Kidney capillary endothelial cell (primary cell): ENCODE measurements around the gene RIC3.

Experiments
- DNase-seq: peaks from one replicate; pipeline ENCODE4 v3.0.0-alpha.2; 2018; ENCODE audit warnings: low spot score

The RIC3 gene

DNA sequence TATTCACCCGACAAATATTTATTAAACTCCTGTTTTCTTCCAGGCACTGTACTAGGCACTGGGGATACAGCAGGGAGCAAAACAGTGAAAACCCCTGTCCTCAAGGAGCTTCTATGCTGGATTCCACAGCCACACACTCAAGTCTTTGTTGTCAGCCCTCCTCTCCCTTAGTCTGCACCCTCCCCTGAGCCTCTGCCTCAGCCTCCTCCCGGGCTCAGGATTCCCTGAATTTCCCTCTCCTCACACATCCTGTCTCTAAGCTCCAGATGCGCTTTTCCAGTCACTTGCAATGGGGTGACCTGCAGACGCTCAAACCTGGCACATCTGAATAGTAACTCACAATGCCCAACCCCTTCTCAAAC is 101.3 kb downstream of the RIC3 start:
- no peak for DNase-seq

DNA sequence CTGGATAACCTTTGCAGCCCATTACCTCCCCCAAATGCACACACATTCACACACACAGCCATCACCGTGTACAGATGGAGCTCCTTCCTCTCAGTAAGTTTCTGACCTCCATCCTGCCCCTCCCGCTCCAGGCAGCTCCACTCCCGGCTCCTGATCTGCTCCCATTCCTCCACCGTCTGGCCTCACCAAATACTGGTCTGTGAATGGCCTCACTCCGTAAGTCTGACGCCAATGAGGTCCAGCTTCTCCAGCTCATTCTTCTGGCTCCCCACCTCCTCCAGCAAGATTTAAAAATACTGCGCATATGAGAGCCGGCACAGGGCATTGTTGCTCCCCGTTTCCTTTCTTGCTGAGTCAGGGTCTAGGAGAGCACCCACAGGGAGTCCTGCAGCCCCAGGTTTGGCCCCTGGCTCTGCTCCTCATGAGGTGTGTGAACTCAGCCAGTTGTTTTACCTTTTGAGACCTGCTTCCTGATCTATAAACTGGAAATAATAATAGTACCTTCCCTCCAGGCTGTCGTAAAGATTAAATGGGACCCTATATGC is 101.8 kb downstream of the RIC3 start:
- no peak for DNase-seq

DNA sequence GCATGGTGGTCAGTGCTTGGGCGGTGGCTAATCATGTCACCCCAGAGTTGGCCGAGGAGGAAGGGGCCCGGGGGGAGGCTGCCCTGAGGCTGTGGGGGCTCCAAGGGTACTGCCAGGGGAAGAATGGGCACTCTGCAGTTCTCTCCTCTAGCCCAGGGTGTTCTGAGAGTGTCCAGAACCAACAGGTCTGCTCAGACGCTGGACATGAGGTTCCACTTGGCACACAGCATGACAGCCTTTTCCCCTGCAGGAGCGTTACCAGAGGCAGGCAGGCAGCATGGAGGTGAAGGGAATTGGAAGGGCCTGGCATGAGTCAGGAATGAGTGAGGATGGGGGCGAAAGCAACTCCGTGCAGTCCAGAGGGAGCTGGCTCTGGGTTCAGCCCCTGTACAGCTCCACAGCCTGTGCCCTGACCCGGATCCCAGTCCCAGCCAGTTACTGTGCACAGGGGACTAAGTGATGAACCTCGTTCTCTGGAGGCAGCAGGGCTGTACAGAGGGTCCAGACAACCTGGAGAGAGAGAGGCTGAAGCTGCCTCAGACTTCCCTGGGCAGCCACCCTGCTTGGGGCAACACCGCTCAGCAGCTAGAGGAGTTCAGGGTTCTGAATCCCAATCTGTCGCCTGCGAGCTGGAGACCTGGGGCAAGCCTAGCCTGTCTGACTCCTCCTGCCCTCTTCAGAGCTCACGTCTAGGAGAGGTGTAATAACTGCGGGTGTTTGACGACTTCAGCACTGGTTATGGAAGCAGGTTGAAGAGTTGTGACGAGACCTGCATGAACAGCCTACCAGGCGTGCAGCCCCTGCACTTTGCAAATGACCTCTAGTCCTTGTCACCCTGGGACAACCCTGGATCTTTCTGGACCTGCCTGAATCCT is 102.6 kb downstream of the RIC3 start:
- no peak for DNase-seq

DNA sequence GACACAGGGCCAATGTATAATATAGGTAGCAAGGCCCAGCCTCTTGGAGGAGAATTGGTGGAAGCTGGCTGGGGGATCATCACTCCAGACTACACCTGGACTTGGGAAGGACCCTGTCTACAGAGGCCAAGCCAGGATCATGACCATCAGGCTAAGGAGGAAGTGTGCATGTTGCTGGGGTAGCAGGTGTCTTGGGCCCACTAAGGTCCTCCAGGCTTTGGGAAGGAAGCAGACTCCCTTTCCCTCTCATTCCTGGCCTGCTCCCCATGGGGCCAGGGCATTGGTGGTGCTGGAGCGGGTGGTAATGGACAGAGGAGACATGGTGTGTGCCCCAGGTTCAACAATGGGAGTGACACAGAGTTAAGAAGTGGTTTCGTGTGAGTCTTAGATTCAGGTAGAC is 103.8 kb downstream of the RIC3 start:
- DNase-seq = no peak

DNA sequence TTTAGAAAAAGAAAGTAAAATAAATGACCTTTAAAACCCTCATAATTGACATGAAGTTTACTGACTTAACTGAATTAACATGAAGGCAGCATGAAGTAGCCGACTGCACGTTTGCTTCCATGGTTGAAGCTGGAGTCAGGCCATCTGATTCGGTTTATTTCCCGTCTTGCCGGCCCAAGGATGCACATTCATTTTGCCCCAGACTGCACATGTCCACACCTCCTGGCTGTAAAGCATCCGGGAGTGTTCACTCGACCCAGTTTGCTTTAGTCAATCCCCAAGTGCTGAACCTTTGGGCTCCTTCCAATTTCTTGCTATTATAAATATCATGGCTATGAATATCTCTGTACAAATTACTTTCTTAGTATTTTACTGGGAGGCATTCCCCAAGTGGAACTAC is 105.5 kb downstream of the RIC3 start:
- DNase-seq = no peak

DNA sequence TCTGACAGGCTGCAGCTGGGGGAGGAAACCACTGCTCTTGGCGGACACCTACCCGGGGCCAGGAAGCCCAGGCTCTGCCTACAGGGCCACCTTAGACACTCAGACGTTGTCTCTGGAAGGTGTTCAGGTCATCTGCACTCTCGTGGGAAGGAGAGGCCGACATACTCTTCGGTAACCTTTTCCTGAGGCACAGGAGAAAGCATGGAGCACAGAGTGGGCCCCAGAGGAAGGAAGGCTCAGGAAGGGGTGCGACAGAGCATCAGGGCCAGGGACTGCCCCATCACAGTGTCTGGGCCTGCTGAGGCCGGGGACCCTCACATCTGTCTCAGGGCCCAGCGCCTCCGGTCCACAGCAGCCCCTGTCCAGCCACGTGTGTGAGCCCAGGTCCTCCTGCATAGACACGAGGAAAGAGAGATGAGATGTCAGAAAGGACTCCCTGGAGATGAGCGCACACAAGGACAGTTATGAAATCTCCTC is 106.0 kb downstream of the RIC3 start:
- DNase-seq = no peak

DNA sequence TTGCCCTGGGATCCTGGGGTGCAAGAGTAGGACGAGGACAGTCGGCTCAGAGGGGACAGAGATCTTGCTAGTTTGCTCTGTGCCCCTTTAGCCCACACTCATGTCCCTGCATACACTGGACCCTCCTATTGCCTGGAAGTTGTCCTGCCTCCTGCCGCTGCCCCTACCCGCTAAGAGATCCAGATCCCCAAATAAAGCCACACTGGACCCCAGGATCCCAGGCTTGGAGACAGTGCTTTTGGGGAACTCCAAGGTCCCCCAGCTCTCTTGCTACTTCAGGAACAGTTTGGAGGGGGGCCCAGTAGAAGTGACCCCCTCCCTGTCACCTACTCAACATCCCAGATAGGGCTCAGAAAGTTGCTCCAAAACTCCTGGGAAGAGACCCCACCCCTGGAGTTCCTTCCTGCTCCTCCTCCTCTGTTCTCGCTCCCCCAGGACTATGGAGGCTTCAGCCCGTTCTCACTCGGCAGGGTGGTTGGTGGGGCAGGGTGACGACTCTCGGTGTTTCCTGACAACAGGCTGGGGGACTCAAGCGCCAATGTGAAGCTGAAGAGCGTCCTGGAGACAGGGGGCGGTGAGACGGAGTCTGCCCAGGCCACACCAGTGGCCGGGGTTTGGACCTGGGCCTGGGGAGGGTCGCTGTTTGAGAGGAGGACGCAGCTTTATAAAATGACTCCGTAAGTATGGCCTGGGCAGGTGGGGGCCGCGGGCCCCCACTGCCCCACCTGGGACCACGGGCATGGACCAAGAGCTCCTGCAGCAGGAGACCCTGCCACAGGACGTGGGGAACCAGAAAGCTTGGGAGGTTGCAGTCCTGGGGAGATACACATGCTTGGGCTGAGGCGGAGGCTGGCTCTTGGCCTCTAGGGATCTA is 107.0 kb downstream of the RIC3 start:
- no peak for DNase-seq

DNA sequence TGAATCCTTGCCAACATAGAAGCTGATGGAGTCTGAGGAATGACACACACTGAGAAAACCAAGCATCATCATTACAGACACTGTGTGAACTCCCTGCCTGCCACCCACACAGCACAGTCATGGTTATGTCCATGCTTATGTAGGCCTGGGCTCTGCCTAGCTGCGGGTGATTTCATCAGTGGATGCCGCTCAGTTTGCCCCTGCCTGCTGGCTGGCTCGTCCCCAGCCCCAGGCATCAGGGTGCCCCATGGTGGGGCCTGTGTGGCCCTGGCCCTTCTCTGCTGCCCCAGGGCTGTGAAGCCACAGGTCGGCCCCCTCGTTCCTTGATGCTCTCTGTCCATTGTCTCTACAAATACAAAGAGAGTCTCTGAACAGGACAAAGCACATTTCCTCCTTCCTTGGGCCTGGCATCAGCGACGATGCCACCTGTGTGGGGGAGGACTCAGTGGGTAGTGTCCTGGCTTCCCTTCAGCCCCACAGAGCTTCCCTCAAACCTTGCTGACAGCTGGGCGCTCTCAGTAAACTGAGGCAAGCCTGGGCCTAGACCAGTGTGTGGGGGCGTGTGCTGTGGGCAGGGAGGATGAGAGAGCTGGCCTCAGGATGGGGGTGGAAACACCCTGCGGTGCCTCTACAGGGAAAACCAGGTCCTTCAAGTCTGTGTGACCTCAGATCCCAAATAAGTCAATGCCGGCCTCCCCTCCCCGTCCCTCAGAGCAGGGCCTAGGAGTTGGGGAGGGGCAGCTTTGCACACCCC is 107.8 kb downstream of the RIC3 start:
- no peak for DNase-seq

DNA sequence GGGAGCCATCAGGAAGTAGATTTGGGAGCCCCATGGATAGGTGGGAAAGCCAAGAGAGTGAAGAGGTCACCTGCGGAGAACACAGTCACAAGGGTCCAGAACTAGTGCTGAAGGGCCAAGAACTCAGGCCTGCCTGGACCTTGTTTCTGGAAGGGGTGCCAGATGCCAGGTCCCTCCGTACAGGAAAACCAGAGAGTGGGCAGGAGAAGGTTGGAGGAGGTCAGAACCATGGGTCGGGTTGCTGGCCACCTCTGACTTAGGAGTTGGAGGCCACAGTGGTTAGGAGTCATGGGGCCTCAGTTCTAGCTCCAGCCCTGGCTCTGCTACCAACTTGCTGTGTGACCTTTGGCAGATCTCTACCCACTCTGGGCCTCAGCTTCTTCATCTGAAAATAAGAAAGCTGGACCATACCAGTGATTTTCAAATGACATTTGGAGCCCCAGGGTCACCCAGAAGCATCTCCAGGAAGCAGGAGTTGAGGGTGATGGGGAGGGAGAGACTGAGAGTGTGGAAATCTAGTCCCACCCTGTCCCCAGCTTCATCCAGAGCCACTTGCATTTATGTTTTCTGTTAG is 108.6 kb downstream of the RIC3 start:
- DNase-seq = no peak

DNA sequence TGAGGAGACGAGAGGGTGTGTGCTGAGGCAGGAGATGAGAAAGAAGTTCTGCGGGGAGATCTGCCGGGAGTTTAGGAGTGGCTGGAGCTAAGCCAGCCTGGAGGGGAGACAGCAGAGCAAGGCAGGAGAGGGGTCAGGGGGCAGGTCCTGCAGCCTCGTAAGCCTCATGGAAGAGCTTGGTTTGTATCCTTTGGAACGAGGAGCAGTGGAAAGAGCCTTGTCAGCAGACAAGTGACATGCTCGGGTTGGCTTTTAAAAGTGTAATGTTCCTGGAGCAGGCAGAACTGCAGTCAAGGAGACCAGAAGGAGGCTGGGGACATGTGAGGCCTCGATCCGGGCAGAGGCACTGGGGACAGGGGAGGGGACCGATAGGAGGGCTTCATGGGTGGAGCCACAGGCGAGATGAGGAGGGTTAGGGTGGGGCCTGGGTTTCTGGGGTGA is 109.2 kb downstream of the RIC3 start:
- DNase-seq = no peak

DNA sequence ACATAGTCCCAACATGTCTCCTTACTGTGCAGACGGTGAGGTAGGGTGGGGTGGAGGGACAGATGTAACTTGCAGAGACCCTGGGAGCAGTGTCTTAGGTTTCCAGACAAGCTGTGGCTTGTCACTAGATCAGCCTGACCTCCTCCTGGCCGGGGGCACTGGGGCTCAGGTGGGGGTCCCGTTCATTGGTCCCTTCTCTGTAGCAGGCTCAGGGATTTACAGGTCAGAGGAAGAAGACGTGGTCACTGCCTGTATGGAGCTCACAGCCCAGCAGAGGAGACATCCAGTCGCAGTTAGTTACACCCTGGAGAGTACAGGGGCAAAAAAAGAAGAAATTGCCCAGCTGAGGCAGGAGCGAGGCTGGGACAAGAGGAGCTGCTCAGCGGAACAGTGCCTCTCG is 109.8 kb downstream of the RIC3 start:
- no peak for DNase-seq

DNA sequence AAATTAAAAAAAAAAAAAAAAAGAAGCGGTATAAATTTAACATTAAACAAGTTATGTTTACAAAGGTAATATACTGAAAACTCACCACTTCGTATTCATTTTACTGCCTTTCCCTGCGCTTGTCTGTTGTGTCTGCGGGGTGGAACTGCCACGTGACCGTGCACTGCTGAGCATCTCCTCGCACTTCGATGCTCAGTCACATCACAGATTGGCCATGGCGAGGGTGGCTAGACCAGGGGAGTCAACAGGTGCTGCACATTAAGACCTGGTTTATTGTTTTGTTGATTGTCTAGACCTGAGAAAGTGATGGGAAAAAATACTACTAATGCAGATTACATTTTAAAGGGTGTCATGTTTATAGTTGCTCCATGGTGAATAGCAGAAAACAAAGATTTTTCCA is 110.6 kb downstream of the RIC3 start:
- no peak for DNase-seq

DNA sequence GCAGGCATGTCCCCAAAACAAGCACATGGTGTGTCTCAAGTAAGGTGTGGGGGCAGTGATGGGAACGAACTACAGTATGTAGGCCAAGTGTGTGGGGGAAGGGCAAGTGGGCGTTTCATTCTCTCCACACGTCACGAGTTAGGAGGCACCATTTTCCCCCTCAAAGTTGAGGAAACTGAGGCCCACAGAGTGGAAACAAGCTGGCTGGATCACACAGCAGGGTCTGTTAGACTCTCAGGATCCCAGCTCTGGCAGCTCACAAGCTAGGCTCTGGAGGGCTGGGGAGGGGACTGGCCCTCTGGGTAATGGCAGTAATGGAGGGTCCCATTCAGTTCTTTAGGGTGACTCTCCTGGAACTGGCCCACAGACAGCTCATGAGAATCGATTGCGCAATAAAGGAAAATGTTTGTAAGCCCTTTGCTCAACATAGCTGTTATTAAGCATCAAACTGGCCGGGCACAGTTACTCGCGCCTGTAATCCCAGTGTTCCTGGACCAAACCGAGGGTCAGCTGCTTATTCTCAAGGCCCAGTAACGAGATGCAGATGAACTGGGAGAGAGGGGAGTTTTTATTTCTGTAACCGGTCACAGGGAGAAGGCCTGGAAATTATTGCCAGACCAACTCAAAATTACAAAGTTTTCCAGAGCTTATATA is 111.9 kb downstream of the RIC3 start:
- no peak for DNase-seq
